HEK293T (cell line): ENCODE measurements around the gene SRRT.

ENCODE experiments used
- CTCF ChIA-PET: fragments of 350-600 bp; formaldehyde crosslinking; extraction: SDS; loops from one replicate; lab custom pipeline; 2021; ENCODE audit warnings: antibody characterized with exemption, inconsistent platforms; lab: Yijun Ruan, JAX
- POLR2A ChIA-PET: fragments of 350-600 bp; formaldehyde crosslinking; extraction: SDS; loops from one replicate; lab custom pipeline; 2020; ENCODE audit warnings: antibody characterized with exemption, inconsistent platforms; lab: Yijun Ruan, JAX
- DNase-seq: peaks from one replicate; pipeline ENCODE4 v3.0.0; 2012; ENCODE audit warnings: mixed read lengths; ENCODE audit errors: extremely low spot score
- ARNT ChIP-seq: fragments of 450-650 bp; IDR thresholded peaks from 2 replicates; pipeline ENCODE4 v1.6.1; 2017; ENCODE audit warnings: mild to moderate bottlenecking
- BHLHE40 ChIP-seq: fragments of 450-650 bp; IDR thresholded peaks from 2 replicates; pipeline ENCODE4 v1.6.1; 2016; ENCODE audit warnings: mild to moderate bottlenecking, moderate library complexity, borderline replicate concordance
- CTBP1 ChIP-seq: fragments of 450-650 bp; IDR thresholded peaks from 2 replicates; pipeline ENCODE4 v1.6.1; 2016; ENCODE audit warnings: borderline replicate concordance
- ELF4 ChIP-seq: fragments of 450-650 bp; IDR thresholded peaks from 2 replicates; pipeline ENCODE4 v1.6.1; 2017; ENCODE audit warnings: antibody characterized with exemption
- FOXA1 ChIP-seq: fragments of 450-650 bp; IDR thresholded peaks from 2 replicates; pipeline ENCODE4 v1.6.1; 2016; ENCODE audit warnings: mild to moderate bottlenecking
- FOXK2 ChIP-seq: fragments of 450-650 bp; IDR thresholded peaks from 2 replicates; pipeline ENCODE4 v1.6.1; 2016; ENCODE audit warnings: mild to moderate bottlenecking
- FOXM1 ChIP-seq: fragments of 450-650 bp; IDR thresholded peaks from 2 replicates; pipeline ENCODE4 v1.6.1; 2017; ENCODE audit warnings: mild to moderate bottlenecking, borderline replicate concordance
- HDGF ChIP-seq: fragments of 450-650 bp; IDR thresholded peaks from 2 replicates; pipeline ENCODE4 v1.6.1; 2017; ENCODE audit warnings: antibody characterized with exemption, borderline replicate concordance
- L3MBTL2 ChIP-seq: fragments of 450-650 bp; conservative IDR thresholded peaks from 2 replicates; pipeline ENCODE4 v1.6.1; 2016; ENCODE audit warnings: mild to moderate bottlenecking
- LEF1 ChIP-seq: fragments of 450-650 bp; IDR thresholded peaks from 2 replicates; pipeline ENCODE4 v1.6.1; 2017; ENCODE audit warnings: mild to moderate bottlenecking, borderline replicate concordance
- NFRKB ChIP-seq: fragments of 450-650 bp; IDR thresholded peaks from 2 replicates; pipeline ENCODE4 v1.6.1; 2016; ENCODE audit warnings: mild to moderate bottlenecking, moderate library complexity
- SUZ12 ChIP-seq: fragments of 450-650 bp; IDR thresholded peaks from 2 replicates; pipeline ENCODE4 v1.6.1; 2016; ENCODE audit warnings: mild to moderate bottlenecking
- TARDBP ChIP-seq: fragments of 450-650 bp; IDR thresholded peaks from 2 replicates; pipeline ENCODE4 v1.6.1; 2016
- ZNF384 ChIP-seq: fragments of 450-650 bp; IDR thresholded peaks from 2 replicates; pipeline ENCODE4 v1.6.1; 2016
- TF ChIP-seq, protein P1 (sequence below): fragments of 450-650 bp; IDR thresholded peaks from 2 replicates; pipeline ENCODE4 v1.6.1; 2016

SRRT gene

DNA sequence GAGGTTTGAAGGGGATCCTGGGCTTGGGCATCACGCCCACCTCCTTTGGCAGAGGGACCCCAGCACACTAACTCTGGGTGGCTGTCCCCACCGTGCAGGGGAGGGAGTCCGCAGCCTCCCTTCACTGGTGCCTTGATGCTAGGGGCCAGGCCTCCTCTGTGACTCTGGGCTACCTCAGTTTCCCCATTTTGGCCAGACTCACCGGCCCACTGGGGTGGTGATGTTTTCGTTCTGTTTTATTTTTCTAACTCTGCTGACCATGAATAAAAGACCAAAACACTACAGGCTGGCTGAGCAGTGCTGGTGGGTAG is 8.2 kb upstream of the SRRT start:
- TF ChIP-seq ARNT (no peak), CTBP1 (no peak), HDGF (no peak), ELF4 (no peak), NFRKB (no peak), SUZ12 (no peak), FOXM1 (no peak), LEF1 (no peak)
- CTCF ChIA-PET = no interaction called here
- POLR2A ChIA-PET = interaction anchor here (0.6 to 1.6 kb wide), 5 partner anchors 9 to 39 kb away, joined by 3 to 15 read pairs (median 4); partner anchors contain the start of genes EPHB4, SRRT and UFSP1
- no peak for DNase-seq

DNA sequence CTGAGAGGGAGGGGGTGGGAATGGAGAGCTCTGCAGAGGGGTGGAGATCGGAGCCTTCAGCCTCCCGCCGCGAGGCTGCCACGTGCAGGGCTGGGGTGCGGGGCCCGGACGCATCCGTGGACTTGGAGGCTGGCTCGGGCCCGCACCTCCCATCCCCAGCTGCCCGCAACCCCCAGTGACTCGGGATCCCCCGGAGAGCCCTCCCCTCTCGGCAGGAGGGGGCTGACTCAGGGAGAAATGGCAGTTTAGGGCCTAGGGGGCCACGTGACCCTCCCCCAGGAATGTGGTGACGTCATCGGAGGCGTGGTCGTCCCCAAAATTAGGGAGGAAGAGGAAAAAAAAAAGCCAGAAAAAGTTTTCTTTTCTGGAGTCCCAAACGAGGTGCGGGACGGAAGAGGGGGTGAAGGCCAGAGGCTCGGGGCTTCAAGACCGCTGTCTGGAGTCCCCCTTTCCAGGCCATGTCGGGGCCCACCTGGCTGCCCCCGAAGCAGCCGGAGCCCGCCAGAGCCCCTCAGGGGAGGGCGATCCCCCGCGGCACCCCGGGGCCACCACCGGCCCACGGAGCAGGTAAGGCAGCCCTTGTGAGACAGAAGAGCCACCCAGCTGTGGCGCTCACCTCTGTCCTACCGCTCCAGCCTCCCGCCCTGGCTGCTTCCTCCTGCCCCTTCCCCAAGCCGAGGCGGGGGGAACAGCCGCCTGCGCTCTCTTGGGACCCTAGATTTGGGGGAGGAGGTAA is 7.7 kb upstream of the SRRT start, which contains the start of gene TRIP6:
Gene TRIP6 (plus strand): TSS at position 348 of the 736 bp plus-strand sequence. CDS start 111 bp downstream, at position 459.
- TF ChIP-seq L3MBTL2 (peak; percentile 91), CTBP1 (peak; percentile 66; the same call in 1 of the 2 replicates), FOXM1 (peak; percentile 51; the same call in 1 of the 2 replicates), ZNF384 (peak; percentile 68; the same call in 1 of the 2 replicates), TARDBP (no peak)
- POLR2A ChIA-PET = interaction anchor here (0.6 to 1.6 kb wide), 5 partner anchors 8 to 40 kb away, joined by 3 to 15 read pairs (median 4); partner anchors contain the start of genes EPHB4, SRRT and UFSP1
- DNase-seq = peak; percentile 81
- CTCF ChIA-PET = no interaction called here

DNA sequence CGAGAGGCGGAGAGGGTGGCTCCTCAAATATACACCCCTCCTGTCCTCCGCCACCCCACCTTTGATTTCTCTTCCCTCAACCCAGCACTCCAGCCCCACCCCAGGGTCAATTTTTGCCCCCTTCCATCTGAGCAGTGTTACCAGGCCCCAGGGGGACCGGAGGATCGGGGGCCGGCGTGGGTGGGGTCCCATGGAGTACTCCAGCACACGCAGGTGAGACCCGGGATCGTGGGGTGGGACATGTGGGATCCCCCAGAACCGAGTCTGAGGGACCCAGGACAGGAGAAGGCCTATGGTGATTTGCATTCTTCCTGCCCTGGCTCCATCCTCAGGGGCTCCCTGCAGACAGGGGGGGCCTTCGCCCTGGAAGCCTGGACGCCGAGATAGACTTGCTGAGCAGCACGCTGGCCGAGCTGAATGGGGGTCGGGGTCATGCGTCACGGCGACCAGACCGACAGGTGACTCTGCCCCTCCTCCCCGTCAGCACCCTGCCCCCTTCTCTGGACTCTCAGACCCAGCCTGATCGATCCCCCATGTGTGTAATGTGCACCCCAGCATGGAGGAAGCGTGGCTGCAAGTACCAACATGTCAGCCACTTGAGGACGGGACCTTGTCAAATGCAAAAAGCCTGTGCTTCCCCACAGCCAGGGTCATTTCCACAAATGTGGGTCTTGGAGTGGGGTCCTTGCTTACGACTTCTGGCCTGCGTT is 7.0 kb upstream of the SRRT start:
- DNase-seq = no peak
- CTCF ChIA-PET = no interaction called here
- POLR2A ChIA-PET = interaction anchor here (1.6 kb wide), 1 partner anchor 22 kb away, joined by 8 read pairs; the partner anchor contains the start of gene UFSP1
- TF ChIP-seq FOXM1 (no peak), NFRKB (no peak)

DNA sequence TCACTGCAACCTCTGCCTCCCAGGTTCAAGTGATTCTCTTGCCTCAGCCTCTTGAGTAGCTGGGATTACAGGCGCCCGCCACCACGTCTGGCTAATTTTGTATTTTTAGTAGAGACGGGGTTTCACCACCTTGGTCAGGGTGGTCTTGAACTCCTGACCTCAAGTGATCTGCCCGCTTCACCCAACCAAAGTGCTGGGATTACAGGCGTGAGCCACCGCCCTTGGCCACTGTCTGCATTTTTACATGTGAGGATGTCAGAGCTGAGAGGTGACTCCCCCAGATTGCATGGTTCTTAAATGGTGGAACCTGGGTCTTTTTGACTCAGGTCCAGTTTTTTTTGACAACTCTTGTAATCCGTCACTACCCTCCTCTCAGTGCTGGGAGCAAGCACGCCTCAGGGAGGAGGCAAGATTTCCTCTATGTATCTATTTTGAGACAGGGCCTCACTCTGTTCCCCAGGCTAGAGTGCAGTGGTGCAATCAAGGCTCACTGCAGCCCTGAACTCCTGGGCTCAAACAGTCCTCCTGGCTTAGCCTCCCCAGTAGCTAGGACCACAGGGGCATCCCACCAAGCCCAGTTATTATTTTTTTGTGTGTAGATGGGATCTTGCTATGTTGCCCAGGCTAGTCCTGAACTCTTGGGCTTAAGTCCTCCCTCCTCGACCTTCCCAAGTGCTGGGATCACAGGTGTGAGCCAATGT is 1.2 kb upstream of the SRRT start:
- POLR2A ChIA-PET = interaction anchor here (1.2 to 6.2 kb wide), 6 partner anchors 13 to 344 kb away, joined by 4 to 158 read pairs (median 9); partner anchors contain the start of genes EPHB4, PLOD3, POP7 and UFSP1
- CTCF ChIA-PET = no interaction called here
- DNase-seq = no peak
- no peak for TF ChIP-seq NFRKB

DNA sequence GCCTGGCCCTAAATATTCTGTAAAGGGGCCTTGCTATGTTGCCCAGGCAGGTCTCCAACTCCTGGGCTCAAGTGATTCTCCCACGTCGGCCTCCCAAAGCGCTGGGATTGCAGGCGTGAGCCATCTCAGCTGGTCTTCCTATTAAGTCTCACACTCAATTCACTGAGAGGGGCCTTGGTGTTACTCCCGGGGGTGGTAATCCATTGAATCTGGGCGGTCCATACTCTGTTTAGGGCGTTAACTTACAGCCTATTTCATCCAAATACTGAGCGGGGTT is 665 bp upstream of the SRRT start:
- TF ChIP-seq BHLHE40 = no peak
- DNase-seq = no peak
- ChIA-PET CTCF (no interaction called here), POLR2A (interaction anchor here (1.2 to 6.2 kb wide), 6 partner anchors 13 to 343 kb away, joined by 4 to 158 read pairs (median 9); partner anchors contain the start of genes EPHB4, PLOD3, POP7 and UFSP1)

DNA sequence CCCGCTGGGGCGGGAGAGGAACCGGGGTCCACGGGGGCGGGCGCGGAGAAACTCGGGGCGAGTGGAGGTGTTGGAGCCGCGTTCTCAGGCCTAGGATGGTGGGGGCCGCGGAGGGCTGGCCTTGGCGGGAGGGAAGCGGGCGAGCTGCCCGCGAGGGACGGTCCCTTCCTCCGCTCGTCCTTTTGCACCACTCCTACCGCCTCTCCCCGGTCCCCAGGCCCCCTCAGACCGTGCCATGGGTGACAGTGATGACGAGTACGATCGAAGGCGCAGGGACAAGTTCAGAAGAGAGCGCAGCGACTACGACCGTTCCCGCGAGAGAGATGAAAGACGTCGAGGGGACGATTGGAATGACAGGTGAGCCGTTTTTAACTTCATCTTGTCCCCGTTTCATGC is 451 bp downstream of the SRRT start:
- CTCF ChIA-PET = interaction anchor here (0.7 to 1.1 kb wide), 2 partner anchors 171 to 185 kb away, joined by 3 read pairs; no protein-coding TSS in a partner anchor
- TF ChIP-seq BHLHE40 (no peak), HDGF (no peak), FOXA1 (no peak), NFRKB (no peak), ELF4 (no peak), CTBP1 (no peak), LEF1 (no peak)
- TF ChIP-seq, protein P1, sequence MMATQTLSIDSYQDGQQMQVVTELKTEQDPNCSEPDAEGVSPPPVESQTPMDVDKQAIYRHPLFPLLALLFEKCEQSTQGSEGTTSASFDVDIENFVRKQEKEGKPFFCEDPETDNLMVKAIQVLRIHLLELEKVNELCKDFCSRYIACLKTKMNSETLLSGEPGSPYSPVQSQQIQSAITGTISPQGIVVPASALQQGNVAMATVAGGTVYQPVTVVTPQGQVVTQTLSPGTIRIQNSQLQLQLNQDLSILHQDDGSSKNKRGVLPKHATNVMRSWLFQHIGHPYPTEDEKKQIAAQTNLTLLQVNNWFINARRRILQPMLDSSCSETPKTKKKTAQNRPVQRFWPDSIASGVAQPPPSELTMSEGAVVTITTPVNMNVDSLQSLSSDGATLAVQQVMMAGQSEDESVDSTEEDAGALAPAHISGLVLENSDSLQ = peak; percentile 4; the same call in 1 of the 2 replicates
- no peak for DNase-seq
- POLR2A ChIA-PET = interaction anchor here (0.6 to 6.2 kb wide), 24 partner anchors 8 to 1459 kb away, joined by 3 to 158 read pairs (median 4); partner anchors contain the start of genes ACHE, EPHB4, MOSPD3 and POP7

DNA sequence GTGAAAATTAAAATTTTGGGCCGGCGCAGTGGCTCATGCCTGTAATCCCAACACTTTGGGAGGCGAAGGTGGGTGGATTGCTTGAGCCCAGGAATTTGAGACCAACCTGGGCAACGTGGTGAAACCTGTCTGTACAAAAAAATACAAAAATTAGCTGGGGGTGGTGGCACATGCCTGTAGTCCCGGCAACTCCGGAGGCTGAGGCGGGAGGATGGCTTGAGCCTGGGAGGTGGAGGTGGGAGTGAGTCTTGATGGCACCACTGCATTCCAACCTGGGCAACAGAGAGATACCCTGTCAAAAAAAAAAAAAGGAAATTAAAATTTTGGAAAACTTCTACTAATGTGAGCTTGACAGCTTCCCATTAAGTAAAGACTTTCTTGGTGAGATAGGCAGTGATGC is 3.1 kb downstream of the SRRT start:
- ChIA-PET CTCF (no interaction called here), POLR2A (interaction anchor here (6.2 kb wide), 1 partner anchor 9 kb away, joined by 158 read pairs; the partner anchor contains the start of gene UFSP1)
- TF ChIP-seq FOXK2 = no peak
- TF ChIP-seq TARDBP = no peak
- no peak for TF ChIP-seq LEF1
- TF ChIP-seq CTBP1 = no peak
- TF ChIP-seq, protein P1 = no peak

More for the DNA sequence above, 3.1 kb downstream of the SRRT start:
- no peak for DNase-seq
